ENCODE results near the gene THADA. TPM values are rescaled to one million over a fixed set of nuclear protein-coding genes. Genes with fewer than 3 reads are reported as not detected.
A peak's percentile ranks its signal among the peaks of the same experiment; 100 is the strongest.

Gene THADA
- polyA plus RNA-seq, 1 donor (not counting 4 experiments of a cell fraction or from before 2014, with no cell fraction given): 22.6 TPM

GRCh38 chr2:43460174-43460546 lies 135.7 kb downstream of the THADA start:
- no peaks in the 10 kb centered on the region for H3K9me3 ChIP-seq (ENCODE audit: control insufficient read depth, low read depth, low read length)
- H2AFZ ChIP-seq (ENCODE audit: control insufficient read depth, low read length): no peak overlapping the region
- H3K9me1 ChIP-seq (ENCODE audit: control insufficient read depth, extremely low read depth, insufficient read depth, low read length): peaks cover 2% of the 10 kb centered on the region
- no peaks in the 10 kb centered on the region for H3K36me3 ChIP-seq (ENCODE audit: control insufficient read depth in 2 of 2, extremely low read depth in 1 of 2, insufficient read depth in 2 of 2, low read length in 2 of 2)
- peaks cover 45% of the 10 kb centered on the region for H3K4me1 ChIP-seq (ENCODE audit: control insufficient read depth, extremely low read depth, insufficient read depth, low read length)
- no peak overlapping the region for H3K27ac ChIP-seq (ENCODE audit: control insufficient read depth, insufficient read depth, low read length)
- H3K27me3 ChIP-seq (ENCODE audit: control insufficient read depth, extremely low read depth, insufficient read depth, low read length): no peaks in the 10 kb centered on the region
- dilution Hi-C loops (cut with MboI; ENCODE audit: extremely low pct_ligation_motif_present, low sequenced_read_pairs): no loop called here
- no peak for FAIRE-seq
- no peak overlapping the region for H3K4me3 ChIP-seq (ENCODE audit: control insufficient read depth in 2 of 3, extremely low read depth in 1 of 3, insufficient read depth in 2 of 3, low read depth in 1 of 3, low read length in 3 of 3)
- TF ChIP-seq CTCF (optimal IDR thresholded peaks at IDR 0.05 in 1 of 3, IDR thresholded peaks at IDR 0.05 in 1 of 3, conservative IDR thresholded peaks at IDR 0.05 in 1 of 3; ENCODE audit: extremely low read depth in 1 of 3, insufficient read depth in 2 of 3, low read length in 3 of 3): no peak
- TF ChIP-seq EZH2 (IDR thresholded peaks at IDR 0.05; ENCODE audit: low read length): no peak
- no peak overlapping the region for H3K9ac ChIP-seq (ENCODE audit: control insufficient read depth, extremely low read depth, insufficient read depth, low read length)
- DNase-seq (ENCODE audit: low read depth, low spot score): no peak
- no peak overlapping the region for H3K4me2 ChIP-seq (ENCODE audit: control insufficient read depth, extremely low read depth, insufficient read depth, low read depth, low read length)
- no peaks in the 10 kb centered on the region for H3K79me2 ChIP-seq (ENCODE audit: control insufficient read depth, insufficient read depth, low read length)
- H4K20me1 ChIP-seq (ENCODE audit: control insufficient read depth, extremely low read depth, insufficient read depth, low read length): no peaks in the 10 kb centered on the region

- Histone ChIP-seq H3K4me2 (ENCODE audit: control insufficient read depth, extremely low read depth, insufficient read depth, low read depth, low read length) (peak overlapping the region; percentile 29), H3K9ac (ENCODE audit: control insufficient read depth, extremely low read depth, insufficient read depth, low read length) (peak overlapping the region; percentile 18), H3K27me3 (ENCODE audit: control insufficient read depth, extremely low read depth, insufficient read depth, low read length) (no peaks in the 10 kb centered on the region), H3K4me1 (ENCODE audit: control insufficient read depth, extremely low read depth, insufficient read depth, low read length) (peaks cover 45% of the 10 kb centered on the region), H3K4me3 (ENCODE audit: control insufficient read depth in 2 of 3, extremely low read depth in 1 of 3, insufficient read depth in 2 of 3, low read depth in 1 of 3, low read length in 3 of 3) (no peak overlapping the region), H2AFZ (ENCODE audit: control insufficient read depth, low read length) (no peak overlapping the region), H3K27ac (ENCODE audit: control insufficient read depth, insufficient read depth, low read length) (peak overlapping the region; percentile 38), H3K36me3 (ENCODE audit: control insufficient read depth in 2 of 2, extremely low read depth in 1 of 2, insufficient read depth in 2 of 2, low read length in 2 of 2) (no peaks in the 10 kb centered on the region), H3K9me3 (ENCODE audit: control insufficient read depth, low read depth, low read length) (no peaks in the 10 kb centered on the region), H3K9me1 (ENCODE audit: control insufficient read depth, extremely low read depth, insufficient read depth, low read length) (peaks cover 2% of the 10 kb centered on the region), H4K20me1 (ENCODE audit: control insufficient read depth, extremely low read depth, insufficient read depth, low read length) (no peaks in the 10 kb centered on the region), H3K79me2 (ENCODE audit: control insufficient read depth, insufficient read depth, low read length) (no peaks in the 10 kb centered on the region)
- DNase-seq (ENCODE audit: low read depth, low spot score) (no peak), FAIRE-seq (peak; percentile 43)
- dilution Hi-C loops (cut with MboI; ENCODE audit: extremely low pct_ligation_motif_present, low sequenced_read_pairs): no loop called here
- TF ChIP-seq CTCF (optimal IDR thresholded peaks at IDR 0.05 in 1 of 3, IDR thresholded peaks at IDR 0.05 in 1 of 3, conservative IDR thresholded peaks at IDR 0.05 in 1 of 3; ENCODE audit: extremely low read depth in 1 of 3, insufficient read depth in 2 of 3, low read length in 3 of 3) (no peak), EZH2 (IDR thresholded peaks at IDR 0.05; ENCODE audit: low read length) (no peak)
Observed at GRCh38 chr2:43459446-43460173, 136.2 kb downstream of the THADA start.

Data from keratinocyte (primary cell).